Testis (tissue), 3 donors: ENCODE data around the gene SOX6. TPM values are rescaled to one million over a fixed set of nuclear protein-coding genes. Genes with fewer than 3 reads are reported as not detected.

Experiments
- DNase-seq: peaks from one replicate; pipeline ENCODE4 v3.0.0-alpha.2; 2019
- H3K27ac ChIP-seq, 2 donors: fragments of 200-600 bp; sonication (generic); one replicate each; pipeline ENCODE4 v1.5.1; 2019
- H3K27me3 ChIP-seq: fragments of 200-600 bp; sonication (generic); one replicate; pipeline ENCODE4 v1.5.1; 2019
- H3K36me3 ChIP-seq: fragments of 200-600 bp; sonication (generic); one replicate; pipeline ENCODE4 v1.5.1; 2017; ENCODE audit warnings: low read depth; ENCODE audit errors: missing control alignments
- H3K4me1 ChIP-seq: fragments of 200-600 bp; sonication (generic); one replicate; pipeline ENCODE4 v1.5.1; 2019
- H3K4me3 ChIP-seq, 2 donors: fragments of 200-600 bp; sonication (generic); one replicate each; pipeline ENCODE4 v1.5.1; 2017 to 2019
- H3K9me3 ChIP-seq: fragments of 200-600 bp; sonication (generic); one replicate; pipeline ENCODE4 v1.5.1; 2017
- POLR2A ChIP-seq: fragments of 450-650 bp; IDR thresholded peaks from one replicate; pipeline ENCODE4 v1.6.1; 2017; ENCODE audit warnings: antibody characterized with exemption, mild to moderate bottlenecking, moderate library complexity
- WGBS, 2 donors: methylation state at CpG; one replicate each; pipeline ENCODE4 v1.1.5; 2018; 5-methylcytosine and 5-hydroxymethylcytosine counted together
- intact Hi-C: fragments of 100-400 bp; cut with DNase I; formaldehyde crosslinking; loops from one replicate; pipeline ENCODE4 v1.15.1; 2023; ENCODE audit warnings: low total_unique reads
- polyA plus RNA-seq: library from polyadenylated mRNA; stranded (reverse); fragments of 350-450 nt; fragmentation: Illumina TruSeq; extraction: RNeasy Lipid Tissue Mini Kit (QIAGEN cat#74804); gene quantifications from one replicate; pipeline ENCODE4 v1.2.3, GENCODE V29; 2014; ENCODE audit warnings: low read depth, low replicate concordance; ENCODE audit not compliant: insufficient read depth
- total RNA-seq, 2 donors: library from RNA; depleted of rRNA; stranded (reverse); fragments of >200 nt; gene quantifications; one replicate each; pipeline ENCODE4 v1.2.3, GENCODE V29; 2016
- TF ChIP-seq, protein P1 (sequence below), 3 experiments: fragments of 450-650 bp in 2 of 3; fragments of 200-600 bp in 1 of 3; sonication (generic) in 1 of 3; IDR thresholded peaks; one replicate each; pipeline ENCODE4 v1.5.1; 2016 to 2019; ENCODE audit warnings: antibody characterized with exemption in 3 of 3, mild to moderate bottlenecking in 2 of 3, moderate library complexity in 1 of 3

Gene SOX6
- total and polyA plus RNA-seq, 3 donors from 2014 or later = 39.6 to 74.0 (median 52.3) TPM

GRCh38 chr11:16013649-16014275 is 342.6 kb downstream of the SOX6 start:
- Histone ChIP-seq H3K27ac (no peak overlapping the region), H3K9me3 (no peaks in the 10 kb centered on the region), H3K4me3 (no peak overlapping the region), H3K36me3 (no peaks in the 10 kb centered on the region), H3K27me3 (no peaks in the 10 kb centered on the region), H3K4me1 (peaks cover 6% of the 10 kb centered on the region)
- WGBS, 2 donors = 75 to 83% methylated on average over 3 of the region's 3 CpGs
- intact Hi-C loops = no loop called here
- no peak for TF ChIP-seq POLR2A
- TF ChIP-seq, protein P1, sequence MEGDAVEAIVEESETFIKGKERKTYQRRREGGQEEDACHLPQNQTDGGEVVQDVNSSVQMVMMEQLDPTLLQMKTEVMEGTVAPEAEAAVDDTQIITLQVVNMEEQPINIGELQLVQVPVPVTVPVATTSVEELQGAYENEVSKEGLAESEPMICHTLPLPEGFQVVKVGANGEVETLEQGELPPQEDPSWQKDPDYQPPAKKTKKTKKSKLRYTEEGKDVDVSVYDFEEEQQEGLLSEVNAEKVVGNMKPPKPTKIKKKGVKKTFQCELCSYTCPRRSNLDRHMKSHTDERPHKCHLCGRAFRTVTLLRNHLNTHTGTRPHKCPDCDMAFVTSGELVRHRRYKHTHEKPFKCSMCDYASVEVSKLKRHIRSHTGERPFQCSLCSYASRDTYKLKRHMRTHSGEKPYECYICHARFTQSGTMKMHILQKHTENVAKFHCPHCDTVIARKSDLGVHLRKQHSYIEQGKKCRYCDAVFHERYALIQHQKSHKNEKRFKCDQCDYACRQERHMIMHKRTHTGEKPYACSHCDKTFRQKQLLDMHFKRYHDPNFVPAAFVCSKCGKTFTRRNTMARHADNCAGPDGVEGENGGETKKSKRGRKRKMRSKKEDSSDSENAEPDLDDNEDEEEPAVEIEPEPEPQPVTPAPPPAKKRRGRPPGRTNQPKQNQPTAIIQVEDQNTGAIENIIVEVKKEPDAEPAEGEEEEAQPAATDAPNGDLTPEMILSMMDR (IDR thresholded peaks at IDR 0.05) = no peak
- DNase-seq = no peak

DNA sequence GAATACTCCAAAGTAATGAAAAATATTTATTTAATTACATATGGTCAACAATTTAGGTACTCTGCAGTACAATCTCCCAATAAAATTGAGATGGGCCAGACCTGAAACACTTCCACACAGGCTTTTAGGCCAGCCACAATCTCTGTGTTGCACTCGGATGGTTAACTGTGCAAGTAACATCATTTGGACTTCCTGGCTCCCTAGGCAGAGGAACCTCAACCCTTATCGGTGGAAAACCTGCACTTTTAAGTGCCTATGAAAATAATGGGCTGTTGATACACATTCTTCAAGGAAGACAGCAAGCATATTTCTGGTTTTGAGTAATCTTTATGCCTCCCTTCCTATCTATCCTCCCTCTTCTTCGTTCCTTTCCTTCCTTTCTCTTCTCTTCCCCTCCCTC is 343.1 kb downstream of the SOX6 start:
- Histone ChIP-seq H3K4me3 (no peak overlapping the region), H3K27ac (no peak overlapping the region), H3K36me3 (no peaks in the 10 kb centered on the region), H3K4me1 (peaks cover 6% of the 10 kb centered on the region), H3K27me3 (no peaks in the 10 kb centered on the region), H3K9me3 (no peaks in the 10 kb centered on the region)
- intact Hi-C loops = no loop called here
- 50 to 54% methylated on average over 3 of the region's 3 CpGs for WGBS, 2 donors
- TF ChIP-seq, protein P1 (IDR thresholded peaks at IDR 0.05) = no peak
- TF ChIP-seq POLR2A = no peak
- DNase-seq = no peak

DNA sequence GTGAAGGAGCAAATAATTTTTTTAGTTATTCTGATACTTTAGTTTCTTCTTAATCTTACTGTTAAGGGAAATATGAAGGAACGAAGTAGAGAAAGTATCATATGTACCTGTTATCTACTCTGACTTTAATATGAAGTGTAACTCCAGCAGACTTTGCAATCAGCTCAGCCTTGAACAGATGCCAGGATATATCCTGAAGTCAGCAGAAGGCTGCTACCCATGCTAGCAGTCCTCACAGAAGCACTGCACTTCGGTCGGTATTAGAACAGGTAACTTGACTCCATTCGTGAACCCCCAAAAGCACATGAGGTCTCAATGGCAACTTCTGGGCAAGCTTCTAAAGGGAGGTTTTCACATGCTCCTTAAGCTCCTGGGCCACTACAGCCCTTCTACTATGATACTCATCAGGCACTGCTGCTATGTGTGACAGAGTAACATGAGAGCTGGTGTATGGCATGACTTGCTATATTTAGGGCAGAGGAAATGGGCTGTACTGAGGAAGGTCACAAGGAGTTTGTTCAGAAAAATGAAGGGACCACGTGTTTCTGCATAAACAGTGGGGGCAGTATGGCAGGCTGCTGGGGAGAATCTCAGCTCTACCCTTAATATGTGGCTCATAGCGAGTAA is 344.1 kb downstream of the SOX6 start:
- Histone ChIP-seq H3K4me1 (peaks cover 6% of the 10 kb centered on the region), H3K4me3 (no peak overlapping the region), H3K36me3 (no peaks in the 10 kb centered on the region), H3K27me3 (no peaks in the 10 kb centered on the region), H3K9me3 (no peaks in the 10 kb centered on the region), H3K27ac (peak overlapping the region in 1 of 2 donors; percentile 15)
- DNase-seq = peak; percentile 64
- 55 to 78% methylated on average over 5 to 6 of the region's 6 CpGs for WGBS, 2 donors
- intact Hi-C loops = no loop called here
- TF ChIP-seq POLR2A = no peak
- TF ChIP-seq, protein P1 (IDR thresholded peaks at IDR 0.05) = no peak

- intact Hi-C loops = no loop called here
- Histone ChIP-seq H3K36me3 (no peaks in the 10 kb centered on the region), H3K27ac (peak overlapping the region in 1 of 2 donors; percentile 15)
Observed at GRCh38 chr11:16011396-16011795, 344.9 kb downstream of the SOX6 start.

More at GRCh38 chr11:16011396-16011795, 344.9 kb downstream of the SOX6 start:
- Histone ChIP-seq H3K27me3 (no peaks in the 10 kb centered on the region), H3K4me1 (peaks cover 6% of the 10 kb centered on the region), H3K9me3 (no peaks in the 10 kb centered on the region), H3K4me3 (no peak overlapping the region)
- no peak for DNase-seq
- no peak for TF ChIP-seq POLR2A
- TF ChIP-seq, protein P1 (IDR thresholded peaks at IDR 0.05) = no peak
